WTC11 (cell line): ENCODE data around the gene ANXA6. TPM values are rescaled to one million over a fixed set of nuclear protein-coding genes. Genes with fewer than 3 reads are reported as not detected.

Experiments
- ATAC-seq: fragments of 200-7000 bp; cut with Tn5 transposase; 2 replicates; pipeline ENCODE4 v1.10.0; 2021; ENCODE audit warnings: mild to moderate bottlenecking, moderate library complexity
- CTCF ChIA-PET: fragments of 300-600 bp; sonication (Branson Sonifier 250); formaldehyde crosslinking; loops from one replicate; lab custom pipeline; 2021; ENCODE audit warnings: antibody characterized with exemption; lab: Charles Lee
- POLR2A ChIA-PET: fragments of 350-600 bp; sonication (Branson Sonifier 250); formaldehyde crosslinking; loops from one replicate; lab custom pipeline; 2021; ENCODE audit warnings: antibody characterized with exemption; lab: Charles Lee
- DNase-seq: peaks from one replicate; pipeline ENCODE4 v3.0.0; 2021; ENCODE audit warnings: low spot score
- H3K27ac Mint-ChIP-seq: 2 replicates; pipeline ENCODE4 v1.8.0; 2021; ENCODE audit warnings: mixed read lengths
- H3K27me3 Mint-ChIP-seq: 2 replicates; pipeline ENCODE4 v1.8.0; 2021; ENCODE audit warnings: low read depth, mild to moderate bottlenecking, moderate library complexity, mixed read lengths
- H3K36me3 Mint-ChIP-seq: 2 replicates; pipeline ENCODE4 v1.8.0; 2021; ENCODE audit warnings: mixed read lengths
- H3K4me1 Mint-ChIP-seq: 2 replicates; pipeline ENCODE4 v1.8.0; 2022; ENCODE audit warnings: mixed read lengths
- H3K4me3 Mint-ChIP-seq: 2 replicates; pipeline ENCODE4 v1.8.0; 2021; ENCODE audit warnings: mild to moderate bottlenecking, moderate library complexity, mixed read lengths
- H3K9me3 Mint-ChIP-seq: 2 replicates; pipeline ENCODE4 v1.8.0; 2021; ENCODE audit warnings: mixed read lengths
- ATF1 ChIP-seq: sonication (generic); formaldehyde crosslinking; IDR thresholded peaks from 2 replicates; pipeline ENCODE4 v1.8.1; 2023; ENCODE audit warnings: mild to moderate bottlenecking, moderate library complexity, missing genetic modification reagents
- ATF3 ChIP-seq: sonication (generic); formaldehyde crosslinking; conservative IDR thresholded peaks from 2 replicates; pipeline ENCODE4 v1.8.1; 2022; ENCODE audit warnings: mild to moderate bottlenecking, missing genetic modification reagents
- ATF6 ChIP-seq: sonication (generic); formaldehyde crosslinking; IDR thresholded peaks from 2 replicates; pipeline ENCODE4 v1.8.1; 2023; ENCODE audit warnings: mild to moderate bottlenecking, missing genetic modification reagents
- CDX4 ChIP-seq: fragments of 250-450 bp; sonication (Bioruptor Pico); IDR thresholded peaks from 2 replicates; pipeline ENCODE4 v1.9.0; 2021; ENCODE audit warnings: moderate library complexity, mild to moderate bottlenecking, inconsistent platforms, borderline replicate concordance
- ESRRA ChIP-seq: sonication (generic); formaldehyde crosslinking; IDR thresholded peaks from 2 replicates; pipeline ENCODE4 v1.8.1; 2022; ENCODE audit warnings: mild to moderate bottlenecking, missing genetic modification reagents, borderline replicate concordance
- ETV6 ChIP-seq: sonication (generic); formaldehyde crosslinking; IDR thresholded peaks from 2 replicates; pipeline ENCODE4 v1.8.1; 2022; ENCODE audit warnings: mild to moderate bottlenecking, missing genetic modification reagents
- GABPB1 ChIP-seq: sonication (generic); formaldehyde crosslinking; IDR thresholded peaks from 2 replicates; pipeline ENCODE4 v1.8.1; 2023; ENCODE audit warnings: mild to moderate bottlenecking, missing genetic modification reagents
- NR2C2 ChIP-seq: sonication (generic); formaldehyde crosslinking; IDR thresholded peaks from 2 replicates; pipeline ENCODE4 v1.8.0; 2022; ENCODE audit warnings: mild to moderate bottlenecking, missing genetic modification reagents
- PREB ChIP-seq: sonication (generic); formaldehyde crosslinking; IDR thresholded peaks from 2 replicates; pipeline ENCODE4 v1.8.1; 2022; ENCODE audit warnings: mild to moderate bottlenecking, missing genetic modification reagents, moderate library complexity, borderline replicate concordance
- PRRX2 ChIP-seq: fragments of 250-450 bp; sonication (Bioruptor Pico); IDR thresholded peaks from 2 replicates; pipeline ENCODE4 v1.8.0; 2021; ENCODE audit warnings: mild to moderate bottlenecking
- SMAD4 ChIP-seq: sonication (generic); formaldehyde crosslinking; IDR thresholded peaks from 2 replicates; pipeline ENCODE4 v1.8.0; 2022; ENCODE audit warnings: mild to moderate bottlenecking, missing genetic modification reagents
- SOX15 ChIP-seq: fragments of 250-450 bp; sonication (Bioruptor Pico); IDR thresholded peaks from 2 replicates; pipeline ENCODE4 v1.9.0; 2021; ENCODE audit warnings: mild to moderate bottlenecking
- ZNF416 ChIP-seq: fragments of 250-450 bp; sonication (Bioruptor Pico); IDR thresholded peaks from 2 replicates; pipeline ENCODE4 v1.9.0; 2021; ENCODE audit warnings: mild to moderate bottlenecking, inconsistent platforms
- total RNA-seq: library from RNA; stranded (reverse); gene quantifications from 3 replicates; pipeline ENCODE4 v1.2.3, GENCODE V29; 2021
- TF ChIP-seq, protein P1 (sequence below): fragments of 250-450 bp; sonication (Bioruptor Pico); conservative IDR thresholded peaks from 2 replicates; pipeline ENCODE4 v1.9.0; 2021; ENCODE audit warnings: mild to moderate bottlenecking
- TF ChIP-seq, protein P2 (sequence below): sonication (generic); formaldehyde crosslinking; IDR thresholded peaks from 2 replicates; pipeline ENCODE4 v1.8.1; 2023; ENCODE audit warnings: mild to moderate bottlenecking, missing genetic modification reagents, moderate library complexity
- TF ChIP-seq, protein P3 (sequence below): sonication (generic); formaldehyde crosslinking; IDR thresholded peaks from 2 replicates; pipeline ENCODE4 v1.8.0; 2022; ENCODE audit warnings: missing genetic modification reagents

The ANXA6 gene
- total RNA-seq, 1 experiment from 2014 or later: 92.8 TPM

GRCh38 chr5:151086192-151086869 lies 71.2 kb downstream of the ANXA6 start:
- DNase-seq (no peak), ATAC-seq (no peak)
- no peaks in the 10 kb centered on the region for H3K27me3 Mint-ChIP-seq
- no peak overlapping the region for H3K27ac Mint-ChIP-seq
- ChIA-PET CTCF (interaction anchor here (0.6 to 1.8 kb wide), 7 partner anchors 24 to 79 kb away, joined by 3 to 7 read pairs (median 4); no protein-coding TSS in a partner anchor), POLR2A (interaction anchor here (1.0 kb wide), 1 partner anchor 23 kb away, joined by 3 read pairs; no protein-coding TSS in a partner anchor)
- H3K4me3 Mint-ChIP-seq: no peak overlapping the region
- peaks cover 14% of the 10 kb centered on the region for H3K4me1 Mint-ChIP-seq
- H3K36me3 Mint-ChIP-seq: no peaks in the 10 kb centered on the region
- no peak for TF ChIP-seq ZNF416 (CRISPR knock-in tag)
- no peak for TF ChIP-seq ATF6 (CRISPR knock-in tag)
- no peak for TF ChIP-seq ESRRA (CRISPR knock-in tag)
- no peak for TF ChIP-seq GABPB1 (CRISPR knock-in tag)
- TF ChIP-seq PREB (CRISPR knock-in tag): no peak
- TF ChIP-seq PRRX2 (CRISPR knock-in tag): no peak
- TF ChIP-seq, protein P1, sequence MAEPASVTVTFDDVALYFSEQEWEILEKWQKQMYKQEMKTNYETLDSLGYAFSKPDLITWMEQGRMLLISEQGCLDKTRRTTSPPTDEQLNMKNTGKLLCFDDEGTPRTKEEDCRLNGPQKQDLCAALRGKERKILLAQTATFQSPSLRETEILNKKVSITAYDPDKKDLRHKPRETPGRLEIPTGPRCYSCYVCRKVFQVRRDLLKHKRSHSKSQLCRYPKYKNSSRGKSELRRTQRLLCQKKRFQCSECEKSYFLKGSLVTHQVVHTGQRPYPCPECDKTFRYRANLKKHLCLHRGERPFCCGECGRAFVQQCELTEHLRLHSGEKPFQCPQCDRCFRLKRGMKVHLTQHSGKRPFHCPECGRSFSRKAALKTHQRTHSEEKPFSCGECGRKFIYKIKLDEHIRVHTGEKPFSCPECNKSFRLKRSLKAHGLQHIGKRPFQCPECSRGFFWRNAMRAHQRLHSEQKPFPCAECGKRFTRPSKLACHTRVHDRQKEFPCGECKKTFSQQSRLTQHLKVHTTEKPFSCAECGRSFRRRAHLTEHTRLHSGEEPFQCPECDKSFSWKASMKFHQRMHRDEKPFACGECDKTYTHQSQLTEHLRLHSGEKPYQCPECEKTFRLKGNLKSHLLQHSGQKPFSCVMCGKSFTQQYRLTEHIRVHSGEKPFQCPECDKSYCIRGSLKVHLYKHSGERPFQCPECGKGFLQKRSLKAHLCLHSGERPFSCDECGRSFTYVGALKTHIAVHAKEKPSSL (CRISPR knock-in tag): no peak
- TF ChIP-seq, protein P2, sequence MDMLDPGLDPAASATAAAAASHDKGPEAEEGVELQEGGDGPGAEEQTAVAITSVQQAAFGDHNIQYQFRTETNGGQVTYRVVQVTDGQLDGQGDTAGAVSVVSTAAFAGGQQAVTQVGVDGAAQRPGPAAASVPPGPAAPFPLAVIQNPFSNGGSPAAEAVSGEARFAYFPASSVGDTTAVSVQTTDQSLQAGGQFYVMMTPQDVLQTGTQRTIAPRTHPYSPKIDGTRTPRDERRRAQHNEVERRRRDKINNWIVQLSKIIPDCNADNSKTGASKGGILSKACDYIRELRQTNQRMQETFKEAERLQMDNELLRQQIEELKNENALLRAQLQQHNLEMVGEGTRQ: no peak
- no peak for TF ChIP-seq CDX4 (CRISPR knock-in tag)
- no peak for TF ChIP-seq ETV6
- no peak for TF ChIP-seq ATF1 (CRISPR knock-in tag)
- TF ChIP-seq, protein P3, sequence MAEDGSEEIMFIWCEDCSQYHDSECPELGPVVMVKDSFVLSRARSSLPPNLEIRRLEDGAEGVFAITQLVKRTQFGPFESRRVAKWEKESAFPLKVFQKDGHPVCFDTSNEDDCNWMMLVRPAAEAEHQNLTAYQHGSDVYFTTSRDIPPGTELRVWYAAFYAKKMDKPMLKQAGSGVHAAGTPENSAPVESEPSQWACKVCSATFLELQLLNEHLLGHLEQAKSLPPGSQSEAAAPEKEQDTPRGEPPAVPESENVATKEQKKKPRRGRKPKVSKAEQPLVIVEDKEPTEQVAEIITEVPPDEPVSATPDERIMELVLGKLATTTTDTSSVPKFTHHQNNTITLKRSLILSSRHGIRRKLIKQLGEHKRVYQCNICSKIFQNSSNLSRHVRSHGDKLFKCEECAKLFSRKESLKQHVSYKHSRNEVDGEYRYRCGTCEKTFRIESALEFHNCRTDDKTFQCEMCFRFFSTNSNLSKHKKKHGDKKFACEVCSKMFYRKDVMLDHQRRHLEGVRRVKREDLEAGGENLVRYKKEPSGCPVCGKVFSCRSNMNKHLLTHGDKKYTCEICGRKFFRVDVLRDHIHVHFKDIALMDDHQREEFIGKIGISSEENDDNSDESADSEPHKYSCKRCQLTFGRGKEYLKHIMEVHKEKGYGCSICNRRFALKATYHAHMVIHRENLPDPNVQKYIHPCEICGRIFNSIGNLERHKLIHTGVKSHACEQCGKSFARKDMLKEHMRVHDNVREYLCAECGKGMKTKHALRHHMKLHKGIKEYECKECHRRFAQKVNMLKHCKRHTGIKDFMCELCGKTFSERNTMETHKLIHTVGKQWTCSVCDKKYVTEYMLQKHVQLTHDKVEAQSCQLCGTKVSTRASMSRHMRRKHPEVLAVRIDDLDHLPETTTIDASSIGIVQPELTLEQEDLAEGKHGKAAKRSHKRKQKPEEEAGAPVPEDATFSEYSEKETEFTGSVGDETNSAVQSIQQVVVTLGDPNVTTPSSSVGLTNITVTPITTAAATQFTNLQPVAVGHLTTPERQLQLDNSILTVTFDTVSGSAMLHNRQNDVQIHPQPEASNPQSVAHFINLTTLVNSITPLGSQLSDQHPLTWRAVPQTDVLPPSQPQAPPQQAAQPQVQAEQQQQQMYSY: no peak
- no peak for TF ChIP-seq SMAD4 (CRISPR knock-in tag)
- TF ChIP-seq SOX15 (CRISPR knock-in tag): no peak
- no peak for TF ChIP-seq NR2C2
- no peak for TF ChIP-seq ATF3 (CRISPR knock-in tag)
- H3K9me3 Mint-ChIP-seq: no peaks in the 10 kb centered on the region
